Measurements from ENCODE around the gene ELL3.
A peak's percentile ranks its signal among the peaks of the same experiment; 100 is the strongest.
"Not testable (repeated sequence)": the region's sequence is repeated elsewhere in the genome, so short reads cannot be mapped to it uniquely, and the experiment has no call there.

Gene ELL3

DNA sequence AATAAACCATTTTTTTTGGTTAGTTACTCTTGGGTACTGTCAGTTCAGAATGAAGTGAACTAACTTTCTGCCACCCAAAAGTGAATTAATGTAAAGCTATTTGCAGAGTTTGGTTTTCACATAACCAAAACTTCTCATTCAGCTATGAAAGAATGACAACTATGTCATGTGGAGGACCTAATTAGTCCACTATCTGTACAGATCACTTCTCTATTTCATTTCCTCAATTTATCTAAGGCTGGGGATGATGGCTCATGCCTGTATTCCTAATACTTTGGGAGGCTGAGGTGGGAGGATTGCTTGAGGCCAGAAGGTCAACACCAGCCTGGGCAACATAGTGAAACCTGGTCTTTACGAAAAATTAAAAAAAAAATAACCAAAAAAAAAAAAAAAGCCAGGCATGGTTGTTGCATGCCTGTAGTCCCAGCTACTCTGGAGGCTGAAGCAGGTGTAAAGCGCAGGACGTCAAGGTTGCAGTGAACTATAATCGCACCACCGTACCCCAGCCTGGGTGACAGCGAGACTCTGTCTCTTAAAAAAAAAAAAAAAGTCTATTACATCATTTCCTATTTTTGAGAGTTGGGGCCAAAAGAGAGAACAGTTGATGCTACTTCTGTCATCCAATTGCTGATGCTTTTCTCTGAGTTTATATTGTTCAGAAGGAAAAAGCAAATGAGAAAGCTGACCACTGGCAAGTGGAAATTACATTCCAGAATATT lies 32.4 kb upstream of the ELL3 start:
- H3K4me3 ChIP-seq (ENCODE audit: low read depth, low read length): no peak overlapping the region
- TF ChIP-seq, protein P1, sequence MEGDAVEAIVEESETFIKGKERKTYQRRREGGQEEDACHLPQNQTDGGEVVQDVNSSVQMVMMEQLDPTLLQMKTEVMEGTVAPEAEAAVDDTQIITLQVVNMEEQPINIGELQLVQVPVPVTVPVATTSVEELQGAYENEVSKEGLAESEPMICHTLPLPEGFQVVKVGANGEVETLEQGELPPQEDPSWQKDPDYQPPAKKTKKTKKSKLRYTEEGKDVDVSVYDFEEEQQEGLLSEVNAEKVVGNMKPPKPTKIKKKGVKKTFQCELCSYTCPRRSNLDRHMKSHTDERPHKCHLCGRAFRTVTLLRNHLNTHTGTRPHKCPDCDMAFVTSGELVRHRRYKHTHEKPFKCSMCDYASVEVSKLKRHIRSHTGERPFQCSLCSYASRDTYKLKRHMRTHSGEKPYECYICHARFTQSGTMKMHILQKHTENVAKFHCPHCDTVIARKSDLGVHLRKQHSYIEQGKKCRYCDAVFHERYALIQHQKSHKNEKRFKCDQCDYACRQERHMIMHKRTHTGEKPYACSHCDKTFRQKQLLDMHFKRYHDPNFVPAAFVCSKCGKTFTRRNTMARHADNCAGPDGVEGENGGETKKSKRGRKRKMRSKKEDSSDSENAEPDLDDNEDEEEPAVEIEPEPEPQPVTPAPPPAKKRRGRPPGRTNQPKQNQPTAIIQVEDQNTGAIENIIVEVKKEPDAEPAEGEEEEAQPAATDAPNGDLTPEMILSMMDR (IDR thresholded peaks at IDR 0.05; ENCODE audit: low read depth, low read length): no peak
- TF ChIP-seq MYC (IDR thresholded peaks at IDR 0.05; ENCODE audit: low read depth, low read length) (no peak), POLR2A (IDR thresholded peaks at IDR 0.05; ENCODE audit: extremely low read depth, insufficient read length) (no peak), MAX (IDR thresholded peaks at IDR 0.05; ENCODE audit: low read depth, low read length) (no peak)
- DNase-seq (ENCODE audit: low read depth): no peak

DNA sequence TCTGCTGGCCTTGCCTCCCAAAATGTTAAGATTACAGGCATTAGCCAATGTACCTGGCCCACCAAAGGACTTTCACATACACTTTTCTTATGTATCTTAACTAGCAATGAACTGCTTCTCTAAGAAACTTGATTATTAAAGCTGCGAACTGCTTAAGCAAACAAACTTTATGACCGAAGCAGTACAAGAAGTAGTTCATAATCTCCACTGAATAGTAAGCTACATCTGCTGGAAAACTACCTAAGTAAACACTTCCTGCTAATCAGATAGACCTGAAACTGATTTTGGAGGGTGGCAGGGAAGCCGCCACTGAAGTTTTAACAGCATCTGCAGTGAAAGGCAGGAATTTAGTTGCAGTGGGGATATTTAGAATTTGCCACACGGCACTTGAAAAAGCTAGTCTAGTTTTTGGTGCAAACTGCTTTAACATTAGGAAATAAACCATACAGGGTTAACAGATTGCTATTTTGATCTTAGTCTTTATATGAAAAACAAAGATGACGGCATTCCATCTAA lies 31.7 kb upstream of the ELL3 start:
- no peak overlapping the region for H3K4me3 ChIP-seq (ENCODE audit: low read depth, low read length)
- DNase-seq (ENCODE audit: low read depth): no peak

GRCh38 chr15:43802676-43803075 lies 25.9 kb upstream of the ELL3 start:
- not testable (repeated sequence) for H3K4me3 ChIP-seq (ENCODE audit: low read depth, low read length)

More for the DNA sequence above, 31.7 kb upstream of the ELL3 start:
- no peak for TF ChIP-seq MAX (IDR thresholded peaks at IDR 0.05; ENCODE audit: low read depth, low read length)

DNA sequence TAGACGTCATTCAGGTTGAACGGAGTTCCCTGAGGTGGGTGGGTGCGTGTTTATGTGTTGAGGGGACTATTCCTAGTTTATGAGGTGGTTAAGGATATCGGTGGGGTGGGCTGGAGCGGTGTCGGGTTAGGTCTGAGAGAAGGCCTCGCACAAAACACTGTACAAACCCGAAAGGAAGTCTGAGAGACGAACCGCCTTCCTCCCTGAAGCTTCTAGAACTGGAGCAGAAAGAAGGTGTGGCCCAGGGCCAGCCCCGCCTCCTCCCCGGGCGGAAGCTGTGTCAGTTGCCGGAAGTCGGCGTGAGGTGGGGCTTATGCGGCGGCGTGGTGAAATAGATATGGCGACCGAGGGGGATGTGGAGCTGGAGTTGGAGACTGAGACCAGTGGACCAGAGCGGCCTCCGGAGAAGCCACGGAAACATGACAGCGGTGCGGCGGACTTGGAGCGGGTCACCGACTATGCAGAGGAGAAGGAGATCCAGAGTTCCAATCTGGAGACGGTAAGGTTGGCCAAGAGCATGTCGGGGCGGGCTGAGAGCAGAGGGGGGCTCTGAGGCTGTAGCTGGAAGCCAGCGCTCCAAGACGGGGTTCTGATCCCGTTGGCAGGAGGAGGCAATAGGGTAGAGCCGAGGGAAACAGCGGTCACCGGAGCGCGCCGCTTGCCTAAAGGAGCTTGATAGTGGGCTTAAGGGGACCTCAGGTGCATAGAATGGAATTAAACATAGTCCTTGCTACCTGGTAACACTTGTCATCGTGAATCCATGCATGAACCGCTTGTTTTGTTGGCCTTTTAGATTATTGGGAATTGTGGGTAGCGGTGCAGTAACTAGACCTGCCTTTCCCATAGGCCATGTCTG lies 23.7 kb upstream of the ELL3 start, which contains the start of gene HYPK:
HYPK (plus strand) TSS at position 314 of the 856 bp plus-strand sequence; CDS start at position 338, 24 bp downstream.
- peak; percentile 87 for DNase-seq (ENCODE audit: low read depth)
- peak within 1 kb of the TSS; percentile 87 for H3K4me3 ChIP-seq (ENCODE audit: low read depth, low read length)
- peak; percentile 91 for TF ChIP-seq MYC (IDR thresholded peaks at IDR 0.05; ENCODE audit: low read depth, low read length)
- peak; percentile 91 for TF ChIP-seq POLR2A (IDR thresholded peaks at IDR 0.05; ENCODE audit: extremely low read depth, insufficient read length)
- TF ChIP-seq MAX (IDR thresholded peaks at IDR 0.05; ENCODE audit: low read depth, low read length): peak; percentile 82
- TF ChIP-seq, protein P1 (IDR thresholded peaks at IDR 0.05; ENCODE audit: low read depth, low read length): no peak

More at GRCh38 chr15:43802676-43803075, 25.9 kb upstream of the ELL3 start:
- not testable (repeated sequence) for DNase-seq (ENCODE audit: low read depth)

GRCh38 chr15:43799945-43800285 lies 23.1 kb upstream of the ELL3 start, which contains the start of gene SERINC4:
TSS of gene SERINC4 (minus strand) at chr15:43800220. CDS start at chr15:43799986, 234 bp downstream.
- no peak for DNase-seq (ENCODE audit: low read depth)

GRCh38 chr15:43799209-43799944 lies 22.6 kb upstream of the ELL3 start:
- no peak for DNase-seq (ENCODE audit: low read depth)
- TF ChIP-seq, protein P1 (IDR thresholded peaks at IDR 0.05; ENCODE audit: low read depth, low read length): no peak
- TF ChIP-seq MYC (IDR thresholded peaks at IDR 0.05; ENCODE audit: low read depth, low read length) (no peak), MAX (IDR thresholded peaks at IDR 0.05; ENCODE audit: low read depth, low read length) (no peak), POLR2A (IDR thresholded peaks at IDR 0.05; ENCODE audit: extremely low read depth, insufficient read length) (no peak)
- H3K4me3 ChIP-seq (ENCODE audit: low read depth, low read length): no peak overlapping the region

More at GRCh38 chr15:43799945-43800285, 23.1 kb upstream of the ELL3 start, which contains the start of gene SERINC4:
- TF ChIP-seq MYC (IDR thresholded peaks at IDR 0.05; ENCODE audit: low read depth, low read length) (no peak), MAX (IDR thresholded peaks at IDR 0.05; ENCODE audit: low read depth, low read length) (no peak), POLR2A (IDR thresholded peaks at IDR 0.05; ENCODE audit: extremely low read depth, insufficient read length) (no peak)
- TF ChIP-seq, protein P1 (IDR thresholded peaks at IDR 0.05; ENCODE audit: low read depth, low read length): no peak
- H3K4me3 ChIP-seq (ENCODE audit: low read depth, low read length): peak within 1 kb of the TSS; percentile 87

Measured in NB4 (cell line).